MM.1S (cell line): Measurements from ENCODE around the gene PIK3R2.

Experiments
- CTCF ChIP-seq: fragments of 300-600 bp; sonication (generic); IDR thresholded peaks from 2 replicates; pipeline ENCODE4 v1.5.1; 2016; ENCODE audit warnings: antibody characterized with exemption, low read length, mixed read lengths
- EZH2 ChIP-seq: fragments of 300-600 bp; sonication (generic); optimal IDR thresholded peaks from 2 replicates; pipeline ENCODE3; 2017; ENCODE audit warnings: low read depth, mild to moderate bottlenecking, antibody characterized with exemption, low read length, mixed read lengths
- EZH2phosphoT487 ChIP-seq: fragments of 300-600 bp; sonication (generic); IDR thresholded peaks from 2 replicates; pipeline ENCODE4 v1.6.1; 2018; ENCODE audit warnings: antibody characterized with exemption, low read length

DNA sequence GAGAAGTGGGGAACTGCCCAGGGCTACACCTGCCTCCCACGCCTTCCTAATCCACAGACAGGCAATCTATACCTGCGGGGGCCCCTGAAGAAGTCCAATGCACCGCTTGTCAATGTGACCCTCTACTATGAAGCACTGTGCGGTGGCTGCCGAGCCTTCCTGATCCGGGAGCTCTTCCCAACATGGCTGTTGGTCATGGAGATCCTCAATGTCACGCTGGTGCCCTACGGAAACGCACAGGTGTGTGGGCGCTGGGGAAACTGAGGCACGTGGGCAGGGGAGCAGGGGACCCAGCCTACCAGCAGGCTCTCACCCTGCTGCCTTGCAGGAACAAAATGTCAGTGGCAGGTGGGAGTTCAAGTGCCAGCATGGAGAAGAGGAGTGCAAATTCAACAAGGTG is 22.0 kb downstream of the PIK3R2 start:
- TF ChIP-seq CTCF (no peak), EZH2 (no peak), EZH2phosphoT487 (no peak)
